Activated B cell treated with CpG ODN at 0.5 μM for 24 hours (primary cell): ENCODE results near the gene ARVCF. TPM values are rescaled to one million over a fixed set of nuclear protein-coding genes. Genes with fewer than 3 reads are reported as not detected.

Experiments
- ATAC-seq: fragments of 200-7000 bp; cut with Tn5 transposase; one replicate; pipeline ENCODE4 v1.10.0; 2021; ENCODE audit warnings: low read depth, mild to moderate bottlenecking, moderate library complexity
- CTCF ChIA-PET: fragments of 350-600 bp; sonication (Branson Sonifier 250); formaldehyde crosslinking; loops from one replicate; lab custom pipeline; 2021; ENCODE audit warnings: antibody characterized with exemption; lab: Charles Lee
- POLR2A ChIA-PET: fragments of 350-600 bp; sonication (Branson Sonifier 250); formaldehyde crosslinking; loops from one replicate; lab custom pipeline; 2021; ENCODE audit warnings: antibody characterized with exemption; lab: Charles Lee
- DNase-seq: peaks from one replicate; pipeline ENCODE4 v3.0.0; 2022
- H3K27ac Mint-ChIP-seq: one replicate; pipeline ENCODE4 v1.8.0; 2020; ENCODE audit warnings: mixed read lengths
- H3K27me3 Mint-ChIP-seq: one replicate; pipeline ENCODE4 v1.8.0; 2021; ENCODE audit warnings: mixed read lengths
- H3K36me3 Mint-ChIP-seq: one replicate; pipeline ENCODE4 v1.8.0; 2021; ENCODE audit warnings: low read depth, mixed read lengths
- H3K4me1 Mint-ChIP-seq: one replicate; pipeline ENCODE4 v1.8.0; 2021; ENCODE audit warnings: mixed read lengths
- H3K4me3 Mint-ChIP-seq: one replicate; pipeline ENCODE4 v1.8.0; 2020; ENCODE audit warnings: mild to moderate bottlenecking, mixed read lengths
- H3K9me3 Mint-ChIP-seq: one replicate; pipeline ENCODE4 v1.8.0; 2020; ENCODE audit warnings: mixed read lengths
- intact Hi-C: fragments of 100-400 bp; cut with micrococcal nuclease; formaldehyde crosslinking; loops from one replicate; pipeline ENCODE4 v1.15.1; 2024
- total RNA-seq: library from RNA; stranded (reverse); gene quantifications from 2 replicates; pipeline ENCODE4 v1.2.3, GENCODE V29; 2022
- TF ChIP-seq, protein P1 (sequence below): fragments of 200-600 bp; IDR thresholded peaks from one replicate; pipeline ENCODE4 v1.8.0; 2022; ENCODE audit warnings: antibody characterized with exemption, mild to moderate bottlenecking

The ARVCF gene
- total RNA-seq, 1 donor from 2014 or later = 6.5 TPM

GRCh38 chr22:19994851-19995610 lies 21.6 kb downstream of the ARVCF start:
- POLR2A ChIA-PET = no interaction called here
- DNase-seq (no peak), ATAC-seq (no peak)
- Mint-ChIP-seq H3K9me3 (no peaks in the 10 kb centered on the region), H3K4me3 (no peak overlapping the region), H3K4me1 (no peaks in the 10 kb centered on the region), H3K36me3 (no peaks in the 10 kb centered on the region), H3K27ac (no peak overlapping the region), H3K27me3 (no peaks in the 10 kb centered on the region)
- TF ChIP-seq, protein P1, sequence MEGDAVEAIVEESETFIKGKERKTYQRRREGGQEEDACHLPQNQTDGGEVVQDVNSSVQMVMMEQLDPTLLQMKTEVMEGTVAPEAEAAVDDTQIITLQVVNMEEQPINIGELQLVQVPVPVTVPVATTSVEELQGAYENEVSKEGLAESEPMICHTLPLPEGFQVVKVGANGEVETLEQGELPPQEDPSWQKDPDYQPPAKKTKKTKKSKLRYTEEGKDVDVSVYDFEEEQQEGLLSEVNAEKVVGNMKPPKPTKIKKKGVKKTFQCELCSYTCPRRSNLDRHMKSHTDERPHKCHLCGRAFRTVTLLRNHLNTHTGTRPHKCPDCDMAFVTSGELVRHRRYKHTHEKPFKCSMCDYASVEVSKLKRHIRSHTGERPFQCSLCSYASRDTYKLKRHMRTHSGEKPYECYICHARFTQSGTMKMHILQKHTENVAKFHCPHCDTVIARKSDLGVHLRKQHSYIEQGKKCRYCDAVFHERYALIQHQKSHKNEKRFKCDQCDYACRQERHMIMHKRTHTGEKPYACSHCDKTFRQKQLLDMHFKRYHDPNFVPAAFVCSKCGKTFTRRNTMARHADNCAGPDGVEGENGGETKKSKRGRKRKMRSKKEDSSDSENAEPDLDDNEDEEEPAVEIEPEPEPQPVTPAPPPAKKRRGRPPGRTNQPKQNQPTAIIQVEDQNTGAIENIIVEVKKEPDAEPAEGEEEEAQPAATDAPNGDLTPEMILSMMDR = no peak
- intact Hi-C loops = no loop called here
- CTCF ChIA-PET = no interaction called here

- ChIA-PET CTCF (no interaction called here), POLR2A (no interaction called here)
- intact Hi-C loops = no loop called here
- H3K27ac Mint-ChIP-seq = no peak overlapping the region
- H3K4me1 Mint-ChIP-seq = no peaks in the 10 kb centered on the region
- H3K9me3 Mint-ChIP-seq = no peaks in the 10 kb centered on the region
- TF ChIP-seq, protein P1 = no peak
- H3K36me3 Mint-ChIP-seq = no peaks in the 10 kb centered on the region
- no peak for ATAC-seq
- H3K4me3 Mint-ChIP-seq = no peak overlapping the region
- DNase-seq = no peak
- H3K27me3 Mint-ChIP-seq = no peaks in the 10 kb centered on the region
These were observed 22.7 kb downstream of the ARVCF start for GRCh38 chr22:19993926-19994325.

DNA sequence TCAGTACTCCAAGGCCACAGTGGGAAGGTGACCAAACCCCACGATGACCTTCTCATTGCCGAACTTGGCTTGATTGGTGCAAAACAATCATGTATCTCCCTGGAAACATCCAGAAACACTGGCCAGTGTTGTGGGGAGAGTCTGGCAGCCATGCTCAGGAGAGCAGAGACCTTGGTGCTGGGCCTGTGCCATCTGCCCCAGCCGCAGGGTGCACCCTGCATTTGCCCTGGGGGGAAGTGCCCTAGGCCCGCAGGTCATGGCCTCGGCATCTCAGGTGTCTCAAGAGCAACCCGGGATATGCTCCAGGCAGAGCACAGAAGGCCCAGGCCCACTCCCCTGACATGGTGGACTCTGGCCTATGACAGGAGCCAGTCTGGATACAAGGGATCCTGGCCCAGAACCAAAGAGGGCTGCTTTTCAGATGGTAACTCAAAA lies 23.7 kb downstream of the ARVCF start:
- POLR2A ChIA-PET = no interaction called here
- Mint-ChIP-seq H3K27me3 (no peaks in the 10 kb centered on the region), H3K9me3 (no peaks in the 10 kb centered on the region), H3K27ac (no peak overlapping the region), H3K4me3 (no peak overlapping the region), H3K4me1 (no peaks in the 10 kb centered on the region), H3K36me3 (no peaks in the 10 kb centered on the region)
- DNase-seq = no peak
- intact Hi-C loops = no loop called here
- TF ChIP-seq, protein P1 = no peak
- ATAC-seq = no peak
- CTCF ChIA-PET = no interaction called here

DNA sequence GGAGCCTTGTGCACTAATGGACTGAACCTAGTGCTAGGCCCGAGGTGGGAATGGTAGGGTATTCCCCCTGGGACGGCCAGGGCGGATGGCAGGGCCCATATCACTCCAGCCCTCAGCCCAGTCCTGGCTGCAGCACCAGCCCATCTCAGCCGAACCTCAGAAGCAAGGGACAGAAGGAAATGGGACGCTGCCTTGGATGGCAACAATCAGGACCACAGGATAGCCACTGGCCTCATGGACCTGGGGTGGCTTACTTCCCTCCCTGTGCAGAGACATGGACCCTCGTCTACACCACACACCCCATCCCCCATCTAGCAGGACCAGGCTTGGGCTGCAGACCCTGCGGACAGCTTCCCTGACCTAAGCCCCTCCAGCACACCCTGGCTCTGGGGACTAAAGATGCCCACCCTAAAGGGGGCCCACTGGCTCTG lies 24.1 kb downstream of the ARVCF start:
- intact Hi-C loops = no loop called here
- ChIA-PET CTCF (no interaction called here), POLR2A (no interaction called here)
- H3K27me3 Mint-ChIP-seq = no peaks in the 10 kb centered on the region
- peaks cover 1% of the 10 kb centered on the region for H3K4me1 Mint-ChIP-seq
- no peak for ATAC-seq
- no peak overlapping the region for H3K4me3 Mint-ChIP-seq
- no peak overlapping the region for H3K27ac Mint-ChIP-seq
- H3K9me3 Mint-ChIP-seq = no peaks in the 10 kb centered on the region
- TF ChIP-seq, protein P1 = no peak
- DNase-seq = no peak
- H3K36me3 Mint-ChIP-seq = no peaks in the 10 kb centered on the region

DNA sequence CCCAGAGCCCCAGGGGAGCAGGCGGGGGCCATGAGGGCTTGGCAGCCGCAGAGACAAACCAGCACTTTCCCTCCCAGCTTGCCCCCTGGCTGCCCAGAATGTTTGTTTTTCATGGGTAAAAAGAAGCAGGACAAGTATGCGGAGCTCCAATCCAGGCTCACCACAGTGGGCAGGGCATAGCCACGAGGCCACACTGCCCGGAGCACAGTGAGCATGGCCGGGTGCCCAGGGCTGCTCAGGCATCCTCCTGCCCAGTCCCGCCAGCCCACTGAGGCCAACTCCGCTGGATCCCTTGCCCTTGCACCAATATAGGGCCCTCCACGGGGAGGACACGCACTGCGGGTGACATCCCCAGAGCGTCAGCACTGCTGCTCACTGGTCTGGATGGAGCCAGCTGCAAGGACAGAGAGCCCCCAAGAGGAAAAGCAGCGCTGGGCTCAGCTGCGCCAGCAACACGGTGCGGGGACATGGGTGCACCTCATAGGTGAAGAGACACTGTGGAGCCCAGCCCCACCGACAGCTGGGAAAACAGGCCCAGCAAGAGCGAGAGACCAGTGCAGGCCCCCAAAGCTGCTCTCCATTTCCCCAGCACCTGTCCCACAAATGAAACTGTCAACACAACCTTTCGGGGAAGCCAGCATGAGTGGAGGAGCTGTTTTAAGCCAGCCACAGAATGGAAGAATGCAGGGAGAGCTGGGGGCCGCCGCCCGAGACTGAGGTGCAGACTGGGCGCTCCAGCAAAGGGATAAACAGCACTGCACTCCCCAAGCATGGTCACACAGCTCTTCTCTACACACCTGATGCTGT lies 24.8 kb downstream of the ARVCF start:
- no peaks in the 10 kb centered on the region for H3K36me3 Mint-ChIP-seq
- ChIA-PET CTCF (no interaction called here), POLR2A (no interaction called here)
- no peaks in the 10 kb centered on the region for H3K9me3 Mint-ChIP-seq
- H3K4me1 Mint-ChIP-seq = peaks cover 3% of the 10 kb centered on the region
- DNase-seq (no peak), ATAC-seq (no peak)
- TF ChIP-seq, protein P1 = no peak
- H3K4me3 Mint-ChIP-seq = no peak overlapping the region
- intact Hi-C loops = no loop called here
- no peaks in the 10 kb centered on the region for H3K27me3 Mint-ChIP-seq
- no peak overlapping the region for H3K27ac Mint-ChIP-seq
